Keratinocyte (primary cell): ENCODE data around the gene SUN3. TPM values are rescaled to one million over a fixed set of nuclear protein-coding genes. Genes with fewer than 3 reads are reported as not detected.

Experiments
- DNase-seq: peaks from one replicate; pipeline ENCODE4 v3.0.0-alpha.2; 2011; ENCODE audit warnings: low read depth, missing footprints, low spot score
- FAIRE-seq: peaks from 2 replicates; lab custom pipeline; 2011; peaks lifted over from hg19 to GRCh38; lab: Jason Lieb, UNC
- H2AFZ ChIP-seq: 2 replicates; pipeline ENCODE4 v1.6.0; 2012; ENCODE audit warnings: low read length, control low read depth, inconsistent platforms; ENCODE audit not compliant: control insufficient read depth
- H3K27ac ChIP-seq: 2 replicates; pipeline ENCODE4 v1.5.1; 2011; ENCODE audit warnings: low read length; ENCODE audit not compliant: control insufficient read depth, insufficient read depth
- H3K27me3 ChIP-seq: 3 replicates; pipeline ENCODE4 v1.6.0; 2011; ENCODE audit warnings: low read length; ENCODE audit not compliant: control insufficient read depth, insufficient read depth; ENCODE audit errors: extremely low read depth
- H3K36me3 ChIP-seq, 2 experiments: 2 replicates in 1 of 2; 3 replicates in 1 of 2; pipeline ENCODE4 v1.5.1; 2011; ENCODE audit warnings: low read length in 2 of 2, mild to moderate bottlenecking in 1 of 2; ENCODE audit not compliant: control insufficient read depth in 2 of 2, insufficient read depth in 2 of 2; ENCODE audit errors: extremely low read depth in 1 of 2
- H3K4me1 ChIP-seq: 3 replicates; pipeline ENCODE4 v1.5.1; 2011; ENCODE audit warnings: low read length; ENCODE audit not compliant: control insufficient read depth, insufficient read depth; ENCODE audit errors: extremely low read depth
- H3K4me2 ChIP-seq: 3 replicates; pipeline ENCODE4 v1.6.0; 2011; ENCODE audit warnings: low read depth, low read length; ENCODE audit not compliant: control insufficient read depth, insufficient read depth; ENCODE audit errors: extremely low read depth
- H3K4me3 ChIP-seq, 3 experiments: fragments of 200-600 bp in 1 of 3; sonication (generic) in 1 of 3; 2 replicates in 2 of 3; 3 replicates in 1 of 3; pipeline ENCODE4 v1.5.1; 2011 to 2016; ENCODE audit warnings: low read length in 3 of 3, mild to moderate bottlenecking in 3 of 3, control low read depth in 2 of 3, inconsistent platforms in 1 of 3, low read depth in 1 of 3, mixed read lengths in 1 of 3, mixed run types in 1 of 3, moderate library complexity in 1 of 3; ENCODE audit not compliant: control insufficient read depth in 2 of 3, insufficient read depth in 2 of 3; ENCODE audit errors: extremely low read depth in 1 of 3
- H3K79me2 ChIP-seq: 2 replicates; pipeline ENCODE4 v1.6.0; 2012; ENCODE audit warnings: low read length; ENCODE audit not compliant: control insufficient read depth, insufficient read depth
- H3K9ac ChIP-seq: 3 replicates; pipeline ENCODE4 v1.6.0; 2011; ENCODE audit warnings: low read length; ENCODE audit not compliant: control insufficient read depth, insufficient read depth; ENCODE audit errors: extremely low read depth
- H3K9me1 ChIP-seq: 3 replicates; pipeline ENCODE4 v1.6.0; 2011; ENCODE audit warnings: low read length; ENCODE audit not compliant: control insufficient read depth, insufficient read depth; ENCODE audit errors: extremely low read depth
- H3K9me3 ChIP-seq: 2 replicates; pipeline ENCODE4 v1.5.1; 2012; ENCODE audit warnings: low read depth, low read length; ENCODE audit not compliant: control insufficient read depth
- H4K20me1 ChIP-seq: 3 replicates; pipeline ENCODE4 v1.6.0; 2011; ENCODE audit warnings: low read length; ENCODE audit not compliant: control insufficient read depth, insufficient read depth; ENCODE audit errors: extremely low read depth
- EZH2 ChIP-seq: IDR thresholded peaks from one replicate; pipeline ENCODE4 v1.6.1; 2012; ENCODE audit warnings: inconsistent platforms, mild to moderate bottlenecking, low read length, moderate library complexity
- dilution Hi-C: fragments of 300-500 bp; cut with MboI; formaldehyde crosslinking; loops from one replicate; pipeline ENCODE4 v1.7.0; 2020; ENCODE audit warnings: low sequenced_read_pairs; ENCODE audit not compliant: extremely low pct_ligation_motif_present
- polyA plus RNA-seq, 5 experiments: library from polyadenylated mRNA; depleted of rRNA in 3 of 5; stranded (reverse) in 3 of 5; stranded (forward) in 1 of 5; unstranded in 1 of 5; fragments of >200 nt; gene quantifications; 1 replicate in 1 of 5; 2 replicates in 3 of 5; 3 replicates in 1 of 5; pipeline versions ENCODE4 v1.2.1 to v1.2.3, GENCODE V29; 2011 to 2012; ENCODE audit warnings: missing spikeins in 2 of 5, low read depth in 1 of 5, low replicate concordance in 1 of 5
- TF ChIP-seq, protein P1 (sequence below), 3 experiments: IDR thresholded peaks in 1 of 3; conservative IDR thresholded peaks in 1 of 3; optimal IDR thresholded peaks in 1 of 3; 2 replicates in 2 of 3; 3 replicates in 1 of 3; pipeline versions ENCODE3 to v1.5.1; 2011; ENCODE audit warnings: low read length in 3 of 3, mild to moderate bottlenecking in 3 of 3, moderate library complexity in 2 of 3, control low read depth in 1 of 3, inconsistent platforms in 1 of 3; ENCODE audit not compliant: insufficient read depth in 2 of 3; ENCODE audit errors: extremely low read depth in 1 of 3

Gene SUN3
- polyA plus RNA-seq, 1 donor (not counting 4 experiments of a cell fraction or from before 2014, with no cell fraction given): not detected

DNA sequence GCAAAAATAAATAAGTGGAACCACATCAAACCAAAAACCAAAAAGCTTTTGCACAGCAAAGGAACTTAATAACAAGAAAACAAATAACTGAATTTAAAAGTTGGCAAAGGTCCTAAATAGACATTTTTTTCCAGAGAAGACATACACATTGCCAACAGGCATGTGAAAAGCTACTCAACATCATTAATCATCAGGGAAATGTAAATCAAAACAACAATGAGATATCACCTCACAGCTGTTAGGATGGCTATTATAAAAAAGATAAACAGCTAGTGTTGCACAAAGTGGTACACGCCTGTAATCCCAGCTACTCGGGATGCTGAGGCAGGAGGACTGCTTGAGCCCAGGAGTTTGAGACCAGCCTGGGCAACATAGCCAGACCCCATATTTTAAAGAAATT is 2.2 kb upstream of the SUN3 start:
- no peak overlapping the region for H3K9ac ChIP-seq
- no peak overlapping the region for H2AFZ ChIP-seq
- peaks cover 5% of the 10 kb centered on the region for H3K27me3 ChIP-seq
- H3K36me3 ChIP-seq: no peaks in the 10 kb centered on the region
- H4K20me1 ChIP-seq: no peaks in the 10 kb centered on the region
- DNase-seq (no peak), FAIRE-seq (no peak)
- no peaks in the 10 kb centered on the region for H3K79me2 ChIP-seq
- no peak for TF ChIP-seq EZH2
- TF ChIP-seq, protein P1, sequence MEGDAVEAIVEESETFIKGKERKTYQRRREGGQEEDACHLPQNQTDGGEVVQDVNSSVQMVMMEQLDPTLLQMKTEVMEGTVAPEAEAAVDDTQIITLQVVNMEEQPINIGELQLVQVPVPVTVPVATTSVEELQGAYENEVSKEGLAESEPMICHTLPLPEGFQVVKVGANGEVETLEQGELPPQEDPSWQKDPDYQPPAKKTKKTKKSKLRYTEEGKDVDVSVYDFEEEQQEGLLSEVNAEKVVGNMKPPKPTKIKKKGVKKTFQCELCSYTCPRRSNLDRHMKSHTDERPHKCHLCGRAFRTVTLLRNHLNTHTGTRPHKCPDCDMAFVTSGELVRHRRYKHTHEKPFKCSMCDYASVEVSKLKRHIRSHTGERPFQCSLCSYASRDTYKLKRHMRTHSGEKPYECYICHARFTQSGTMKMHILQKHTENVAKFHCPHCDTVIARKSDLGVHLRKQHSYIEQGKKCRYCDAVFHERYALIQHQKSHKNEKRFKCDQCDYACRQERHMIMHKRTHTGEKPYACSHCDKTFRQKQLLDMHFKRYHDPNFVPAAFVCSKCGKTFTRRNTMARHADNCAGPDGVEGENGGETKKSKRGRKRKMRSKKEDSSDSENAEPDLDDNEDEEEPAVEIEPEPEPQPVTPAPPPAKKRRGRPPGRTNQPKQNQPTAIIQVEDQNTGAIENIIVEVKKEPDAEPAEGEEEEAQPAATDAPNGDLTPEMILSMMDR (optimal IDR thresholded peaks at IDR 0.05 in 1 of 3, IDR thresholded peaks at IDR 0.05 in 1 of 3, conservative IDR thresholded peaks at IDR 0.05 in 1 of 3; ENCODE audit: extremely low read depth in 1 of 3, insufficient read depth in 2 of 3, low read length in 3 of 3): no peak
- no peak overlapping the region for H3K4me2 ChIP-seq
- H3K4me3 ChIP-seq: no peak overlapping the region
- no peaks in the 10 kb centered on the region for H3K9me1 ChIP-seq
- no peak overlapping the region for H3K27ac ChIP-seq
- dilution Hi-C loops: no loop called here
- H3K9me3 ChIP-seq: no peaks in the 10 kb centered on the region
- H3K4me1 ChIP-seq: peaks cover 7% of the 10 kb centered on the region

DNA sequence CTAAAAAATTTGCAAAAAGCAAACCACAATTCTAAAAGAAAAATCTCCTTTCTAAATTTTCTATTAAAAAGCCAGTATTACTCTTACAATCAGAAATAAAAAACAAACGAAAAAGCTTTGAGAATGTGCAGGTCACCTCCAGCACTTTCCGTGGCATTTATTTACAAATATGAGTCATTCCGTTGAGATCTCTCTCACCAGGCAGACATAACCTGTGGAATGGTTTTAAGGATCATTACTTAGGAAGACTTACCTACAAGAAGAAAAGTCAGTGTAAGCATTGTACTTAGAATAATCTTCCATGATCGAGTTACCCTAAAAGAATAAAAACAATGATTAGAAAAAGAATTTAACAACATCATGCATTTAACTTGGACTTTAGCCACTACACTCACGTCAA is 3.3 kb downstream of the SUN3 start:
- no peaks in the 10 kb centered on the region for H3K9me3 ChIP-seq
- no peak overlapping the region for H3K4me2 ChIP-seq
- no peak overlapping the region for H2AFZ ChIP-seq
- H3K4me3 ChIP-seq: no peak overlapping the region
- H3K4me1 ChIP-seq: no peaks in the 10 kb centered on the region
- TF ChIP-seq, protein P1 (optimal IDR thresholded peaks at IDR 0.05 in 1 of 3, IDR thresholded peaks at IDR 0.05 in 1 of 3, conservative IDR thresholded peaks at IDR 0.05 in 1 of 3; ENCODE audit: extremely low read depth in 1 of 3, insufficient read depth in 2 of 3, low read length in 3 of 3): no peak
- TF ChIP-seq EZH2: no peak
- H3K9ac ChIP-seq: no peak overlapping the region
- H3K27me3 ChIP-seq: no peaks in the 10 kb centered on the region
- H3K9me1 ChIP-seq: no peaks in the 10 kb centered on the region
- FAIRE-seq (no peak), DNase-seq (no peak)
- H4K20me1 ChIP-seq: no peaks in the 10 kb centered on the region
- no peaks in the 10 kb centered on the region for H3K79me2 ChIP-seq
- no peak overlapping the region for H3K27ac ChIP-seq
- no peaks in the 10 kb centered on the region for H3K36me3 ChIP-seq
- dilution Hi-C loops: loop anchor here (5.0 kb wide), 1 partner anchor 33 kb away; no protein-coding TSS in a partner anchor
